GDM1 (cell line): ENCODE results near the gene GOPC.
"Not testable (repeated sequence)": the region's sequence is repeated elsewhere in the genome, so short reads cannot be mapped to it uniquely, and the experiment has no call there.

Source experiments
- DNase-seq: peaks from one replicate; lab custom pipeline; 2025; lab: John Stamatoyannopoulos, UW

GOPC gene

DNA sequence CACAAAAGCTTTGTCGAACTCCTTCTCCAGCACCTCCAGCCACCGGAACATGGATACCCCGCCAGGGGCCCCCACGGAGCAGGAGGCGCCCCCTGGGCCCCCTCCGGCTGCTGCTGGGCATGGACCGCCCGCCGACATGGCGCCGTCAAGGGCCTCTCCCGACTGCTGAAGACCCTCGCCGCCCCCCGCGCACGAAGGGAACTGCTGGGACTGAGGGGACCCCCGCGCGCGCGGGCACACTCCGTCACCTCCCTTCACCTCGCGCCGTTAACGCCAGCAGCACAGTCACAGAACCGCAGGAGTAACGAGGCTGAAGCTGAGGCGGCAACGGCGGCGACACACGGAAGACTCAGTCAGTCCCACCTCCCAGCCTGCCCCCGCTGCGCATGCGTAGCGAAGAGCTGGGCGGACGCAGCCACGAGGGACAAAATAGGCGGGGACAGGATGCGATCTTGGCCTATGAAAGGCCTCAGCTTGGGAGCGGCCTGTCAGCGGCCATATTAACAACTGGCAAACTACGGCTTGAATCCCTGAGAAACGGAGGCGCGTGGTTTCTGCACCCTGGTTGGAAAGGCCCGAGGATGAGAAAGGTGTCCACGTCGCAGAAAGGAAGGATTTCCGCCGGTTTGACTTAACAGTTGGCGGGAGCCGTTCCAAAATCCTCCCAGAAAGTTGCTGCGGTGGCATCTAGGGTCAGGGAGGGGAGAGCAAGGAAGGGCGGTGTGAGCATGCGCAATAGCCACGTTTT lies at the start of gene GOPC:
Gene GOPC, minus strand, starts transcription at position 361 of the 748 bp plus-strand sequence. Its CDS starts 223 bp downstream, at position 138.
- DNase-seq = peak; percentile 96

DNA sequence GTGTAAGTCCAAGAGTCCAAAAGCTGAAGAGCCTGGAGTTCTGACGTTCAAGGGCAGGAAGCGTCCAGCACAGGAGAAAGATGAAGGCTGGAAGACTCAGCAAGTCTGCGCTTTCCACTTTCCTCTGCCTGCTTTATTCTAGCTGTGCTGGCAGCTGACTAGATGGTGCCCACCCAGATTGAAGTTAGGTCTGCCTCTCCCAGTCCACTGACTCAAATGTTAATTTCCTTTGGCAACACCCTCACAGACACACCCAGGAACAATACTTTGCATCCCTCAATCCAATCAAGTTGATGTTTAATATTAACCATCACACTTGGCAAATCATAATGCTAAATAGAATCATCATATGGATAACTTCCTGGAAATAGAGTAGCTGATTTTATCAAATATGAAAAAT lies 49.7 kb upstream of the GOPC start:
- not testable (repeated sequence) for DNase-seq

DNA sequence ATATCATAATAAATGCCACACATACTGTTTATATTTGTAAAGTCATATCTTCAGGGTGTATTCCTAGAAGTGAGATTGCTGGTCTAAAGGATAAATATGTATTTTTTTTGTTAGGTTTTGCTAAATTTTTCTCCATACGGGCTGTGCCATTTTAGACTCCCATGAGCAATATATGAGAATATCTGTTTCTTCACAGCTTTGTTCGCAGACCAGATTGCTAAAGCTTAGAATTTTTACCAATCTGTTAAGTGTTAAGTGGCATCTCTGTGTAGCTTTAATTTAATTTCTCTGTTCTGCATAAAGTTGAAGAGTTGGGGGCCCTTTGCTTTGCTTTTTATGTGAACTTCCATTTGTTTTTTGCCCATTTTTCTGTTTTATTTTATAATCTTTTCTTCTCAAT lies 40.7 kb upstream of the GOPC start:
- DNase-seq = no peak

DNA sequence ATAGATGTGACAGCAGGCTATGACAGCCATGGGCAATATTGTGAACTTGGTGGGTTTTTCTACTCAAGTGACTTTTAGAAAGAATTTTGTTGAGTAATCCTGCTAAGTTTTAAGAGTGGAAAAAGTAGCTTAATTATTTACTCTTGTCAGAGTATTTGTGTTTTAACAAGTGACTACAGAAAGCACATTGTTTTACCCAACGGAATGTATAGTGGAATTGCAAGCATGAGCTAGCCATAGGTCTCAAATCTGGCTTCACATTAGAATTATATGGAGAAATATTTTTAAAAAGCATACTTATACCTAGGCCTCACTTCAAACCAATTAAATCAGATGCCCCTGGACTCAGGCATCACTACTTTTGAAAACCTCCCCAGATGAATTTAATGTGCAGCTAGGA lies 35.5 kb upstream of the GOPC start:
- no peak for DNase-seq

DNA sequence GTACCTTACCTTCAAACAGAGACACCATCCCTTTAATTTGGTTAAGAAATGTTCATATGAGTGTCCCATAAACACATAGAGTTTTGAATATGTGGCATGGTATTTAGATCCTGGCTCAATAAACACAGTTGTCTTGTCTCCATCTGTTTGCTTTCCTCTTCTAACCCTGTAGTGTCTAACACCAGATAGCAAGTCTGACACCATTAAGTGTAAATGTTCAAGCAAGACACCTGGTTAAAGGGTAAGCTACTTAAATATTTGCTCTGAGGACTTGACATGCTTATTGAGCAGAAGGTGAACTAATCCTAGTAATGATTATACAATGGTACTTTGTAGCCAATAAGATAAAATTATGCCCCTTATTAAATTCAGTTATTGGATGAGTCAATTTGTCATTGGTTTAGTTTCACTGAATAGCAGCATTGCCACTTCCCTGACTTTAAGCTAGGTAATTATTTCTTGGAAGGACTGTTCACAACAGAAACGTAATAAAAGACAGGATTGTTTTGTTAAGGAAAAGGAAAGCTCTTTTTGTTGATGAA lies 26.9 kb upstream of the GOPC start:
- DNase-seq = no peak

DNA sequence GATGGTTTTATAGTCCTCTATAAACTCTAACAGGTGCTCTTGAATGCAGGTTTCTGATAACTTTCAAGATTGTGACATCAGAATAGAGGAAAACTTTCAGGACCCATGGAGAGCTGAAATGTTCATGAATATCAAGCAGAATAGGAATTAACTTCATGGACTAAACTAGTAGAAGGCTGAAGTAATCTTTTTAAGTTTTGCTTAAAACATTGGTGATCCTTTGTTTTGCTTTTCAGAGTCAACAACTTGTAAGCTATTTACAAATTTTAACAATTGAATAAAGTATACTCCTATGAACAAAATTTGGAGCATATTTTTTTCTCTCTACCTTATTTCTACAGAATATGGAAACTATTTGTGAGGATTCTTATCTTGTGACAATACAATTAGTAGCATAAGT lies 25.2 kb upstream of the GOPC start:
- no peak for DNase-seq

DNA sequence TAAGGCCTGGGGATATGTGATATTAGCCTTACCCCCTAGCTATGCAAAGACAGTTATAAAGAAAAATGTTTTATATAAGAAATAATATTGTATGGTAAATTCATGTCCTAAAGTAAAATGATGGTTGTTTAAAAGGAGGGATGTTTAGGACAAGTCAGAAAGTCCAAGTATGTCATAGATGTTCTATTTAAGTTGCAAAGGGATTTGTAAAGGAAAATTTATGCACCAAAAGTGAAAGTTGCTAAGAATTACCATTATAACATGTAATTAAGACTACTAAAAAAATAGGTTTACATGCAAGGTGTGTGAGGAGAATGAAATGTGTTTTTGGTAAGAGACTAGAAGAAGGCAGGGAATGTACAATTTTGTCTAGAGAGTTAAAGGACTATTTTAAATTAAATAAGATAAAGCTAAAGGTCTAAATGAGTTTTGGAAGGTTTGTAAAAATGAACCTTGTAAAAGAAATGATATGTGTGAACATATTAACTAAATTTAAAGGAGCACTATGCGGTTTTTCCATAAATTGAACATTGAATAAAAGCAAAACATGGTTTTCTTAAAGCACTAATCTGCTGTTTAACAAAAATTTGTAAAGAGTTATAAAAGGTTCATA lies 22.7 kb upstream of the GOPC start:
- no peak for DNase-seq

DNA sequence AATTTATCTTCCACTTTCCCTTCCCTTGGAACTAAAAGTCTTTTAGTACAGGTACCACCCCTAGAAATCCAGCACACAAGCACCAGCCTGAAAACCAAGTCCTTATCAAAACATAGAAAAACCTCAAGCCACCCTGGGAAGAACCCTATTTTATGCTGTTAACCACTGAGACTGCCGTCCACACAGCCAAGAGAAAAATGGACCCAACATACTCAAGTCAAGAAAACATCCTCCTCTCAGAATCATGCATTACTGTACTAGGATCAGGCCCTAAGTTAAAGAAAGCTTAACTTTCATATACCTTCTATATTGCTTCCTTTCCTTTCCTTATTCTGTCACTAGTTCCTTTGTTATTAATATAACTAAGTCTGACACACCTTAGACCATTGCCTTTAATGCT lies 16.9 kb upstream of the GOPC start:
- DNase-seq = no peak

DNA sequence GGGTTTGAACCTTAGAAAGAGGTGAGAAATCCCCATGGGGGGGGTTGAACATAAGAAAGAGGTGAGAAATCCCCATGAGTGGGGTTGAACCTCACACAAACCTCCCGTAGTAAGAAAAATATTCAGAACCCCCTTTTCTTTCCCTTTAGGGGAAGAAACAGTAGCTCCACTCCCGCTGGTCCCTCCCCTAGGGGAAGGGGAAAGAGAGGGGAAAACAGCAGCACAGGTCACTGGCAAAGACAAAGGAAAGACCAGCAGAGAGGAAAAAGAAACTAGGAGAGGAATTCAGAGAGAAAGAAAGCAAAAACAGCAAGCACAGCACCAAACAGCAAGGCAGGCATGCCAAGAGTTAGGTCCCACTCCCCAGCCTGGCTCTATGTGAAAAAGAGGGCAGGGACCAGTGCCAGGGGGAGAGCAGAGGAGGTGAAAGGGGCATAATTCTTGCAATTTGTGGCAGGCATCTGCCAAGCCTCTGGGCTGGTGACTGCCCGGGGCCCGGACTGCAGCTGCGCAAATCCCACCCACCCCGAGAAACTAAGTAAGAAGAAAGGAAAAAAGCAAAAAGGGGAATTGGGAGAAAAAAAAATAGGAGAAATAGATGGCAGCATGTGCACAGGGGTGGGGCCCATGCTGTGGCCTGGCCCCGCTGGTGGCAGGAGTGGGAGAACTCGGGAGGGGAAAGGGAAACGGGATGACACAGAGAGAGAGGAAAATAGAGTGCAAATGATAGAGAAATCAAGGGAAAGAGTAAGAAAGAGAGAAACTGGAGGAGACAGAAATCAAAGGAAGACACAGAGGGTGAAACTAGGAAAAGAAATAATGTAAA lies 15.1 kb upstream of the GOPC start:
- DNase-seq = no peak

DNA sequence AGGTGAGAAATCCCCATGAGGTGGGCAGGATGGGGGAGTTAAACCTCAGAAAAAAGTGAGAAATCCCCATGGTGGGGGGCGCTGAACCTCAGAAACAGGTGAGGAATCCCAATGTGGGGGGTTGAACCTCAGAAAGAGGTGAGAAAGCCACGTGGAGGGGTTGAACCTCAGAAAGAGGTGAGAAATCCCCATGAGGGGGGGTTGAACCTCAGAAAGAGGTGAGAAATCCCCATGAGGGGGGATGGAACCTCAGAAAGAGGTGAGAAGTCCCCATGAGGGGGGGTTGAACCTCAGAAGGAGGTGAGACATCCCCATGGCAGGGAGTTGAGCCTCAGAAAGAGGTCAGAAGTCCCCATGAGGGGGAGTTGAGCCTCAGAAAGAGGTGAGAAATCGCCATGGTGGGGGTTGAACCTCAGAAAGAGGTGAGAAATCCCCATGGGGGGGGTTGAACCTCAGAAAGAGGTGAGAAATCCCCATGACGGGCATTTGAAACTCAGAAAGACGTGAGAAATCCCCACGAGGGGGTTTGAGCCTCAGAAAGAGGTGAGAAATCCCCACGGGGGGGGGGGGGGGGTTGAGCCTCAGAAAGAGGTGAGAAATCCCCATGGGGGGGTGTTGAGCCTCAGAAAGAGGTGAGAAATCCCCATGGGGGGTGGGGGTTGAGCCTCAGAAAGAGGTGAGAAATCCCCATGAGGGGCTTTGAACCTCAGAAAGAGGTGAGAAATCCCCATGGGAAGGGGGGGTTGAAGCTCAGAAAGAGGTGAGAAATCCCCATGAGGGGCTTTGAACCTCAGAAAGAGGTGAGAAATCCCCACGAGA lies 14.3 kb upstream of the GOPC start:
- DNase-seq = no peak

DNA sequence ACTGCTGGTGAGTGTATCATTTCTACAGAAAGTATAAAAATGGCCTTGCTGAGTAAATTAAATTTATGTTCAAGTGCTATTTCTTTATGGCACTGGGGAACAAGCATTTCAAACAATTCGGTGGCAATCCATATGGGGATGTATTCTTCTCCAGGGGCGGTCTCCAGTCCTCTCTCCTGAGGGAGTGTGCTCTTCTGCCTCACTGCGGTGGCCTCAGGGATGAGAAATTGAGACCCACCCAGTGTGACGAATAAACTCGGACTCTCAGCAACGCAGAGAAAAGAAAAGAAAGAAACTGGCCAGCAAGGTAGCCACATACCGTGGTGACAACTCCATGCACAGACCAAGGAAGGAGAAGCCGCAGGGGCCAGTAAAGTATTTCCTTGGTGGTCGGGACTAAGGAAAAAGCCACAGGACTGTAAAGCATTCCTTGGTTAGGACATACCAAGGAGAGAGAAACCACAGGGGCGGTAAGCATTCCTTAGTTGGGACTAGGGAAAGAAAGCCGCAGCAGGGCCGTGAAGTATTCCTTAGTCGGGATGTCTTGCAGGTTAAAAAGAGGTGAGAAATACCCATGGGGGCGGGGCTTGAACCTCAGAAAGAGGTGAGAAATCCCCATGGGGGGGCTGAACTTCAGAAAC lies 13.6 kb upstream of the GOPC start:
- no peak for DNase-seq

DNA sequence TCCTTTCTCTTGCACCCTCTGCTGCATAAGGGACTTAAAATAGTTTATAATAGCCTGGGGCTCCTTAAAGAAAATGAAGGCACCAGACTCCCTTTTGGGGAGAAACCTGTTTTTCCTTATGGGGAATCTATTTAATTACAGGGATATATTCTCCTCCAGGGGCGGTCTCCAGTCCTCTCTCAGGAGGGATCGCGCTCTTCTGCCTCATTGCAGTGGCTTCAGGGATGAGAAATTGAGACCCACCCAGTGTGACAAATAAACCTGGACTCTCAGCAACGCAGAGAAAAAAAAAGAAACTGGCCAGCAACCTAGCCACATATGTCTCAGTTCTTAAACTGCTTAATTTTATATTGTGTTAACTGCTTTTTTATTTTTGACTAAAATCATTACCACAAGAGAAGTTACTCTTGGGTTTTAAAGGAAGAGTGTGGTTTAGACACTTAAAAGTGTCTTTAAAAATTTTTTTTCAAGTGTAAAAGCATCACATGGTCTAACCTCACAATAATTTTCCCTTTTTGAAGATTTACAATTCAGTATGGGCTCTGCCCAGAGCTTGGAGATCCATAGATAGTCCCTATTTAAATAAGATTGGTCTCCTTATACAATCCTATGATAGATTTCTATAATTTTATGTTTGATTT lies 11.7 kb upstream of the GOPC start:
- no peak for DNase-seq

DNA sequence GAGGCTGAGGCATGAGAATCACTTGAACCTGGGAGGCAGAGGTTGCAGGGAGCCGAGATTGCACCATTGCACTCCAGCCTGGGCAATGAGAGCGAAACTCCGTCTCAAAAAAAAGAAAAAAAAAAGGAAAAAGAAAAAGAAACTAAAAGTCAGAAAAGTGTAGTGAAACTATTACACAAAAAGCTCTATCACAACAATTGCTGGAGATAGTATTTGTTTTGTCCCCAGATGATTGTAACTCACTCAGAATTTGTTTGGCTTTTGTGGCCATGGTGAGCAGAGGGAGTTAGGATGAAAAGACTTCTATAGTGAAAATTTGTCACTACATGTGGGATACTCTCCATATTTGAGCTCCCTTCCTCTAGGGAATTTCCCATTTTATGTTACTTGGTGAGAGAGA lies 5.2 kb upstream of the GOPC start:
- no peak for DNase-seq

DNA sequence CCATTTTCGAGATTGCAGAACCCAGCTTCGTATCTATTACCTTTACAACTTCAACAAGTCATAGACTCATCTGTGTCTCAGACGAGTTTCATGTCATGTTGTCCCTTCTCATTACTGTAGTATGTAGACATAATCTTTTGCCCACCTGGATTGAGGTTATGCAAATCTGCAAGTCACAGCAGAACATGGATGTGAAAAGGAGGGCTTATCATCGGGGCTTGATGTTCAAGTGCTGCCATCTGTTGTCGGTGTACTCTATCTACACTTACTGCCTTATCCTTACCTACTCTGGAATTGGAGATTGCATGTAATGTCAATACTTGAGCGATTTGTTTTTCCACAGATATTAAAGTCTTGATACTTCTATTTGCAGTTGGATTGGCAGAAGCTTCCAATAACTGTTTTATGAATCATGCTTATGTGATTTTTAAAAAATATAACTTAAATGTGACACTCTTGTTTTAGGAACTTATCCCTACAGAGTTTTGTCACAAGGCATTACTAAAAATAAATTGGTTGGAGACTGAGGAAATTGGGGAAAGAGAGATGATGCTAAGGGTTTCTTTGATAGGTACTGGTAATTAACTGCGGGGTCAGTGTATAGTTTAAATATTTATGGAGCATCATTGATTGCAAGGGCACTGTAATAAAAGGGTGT lies 3.0 kb upstream of the GOPC start:
- DNase-seq = peak; percentile 49

DNA sequence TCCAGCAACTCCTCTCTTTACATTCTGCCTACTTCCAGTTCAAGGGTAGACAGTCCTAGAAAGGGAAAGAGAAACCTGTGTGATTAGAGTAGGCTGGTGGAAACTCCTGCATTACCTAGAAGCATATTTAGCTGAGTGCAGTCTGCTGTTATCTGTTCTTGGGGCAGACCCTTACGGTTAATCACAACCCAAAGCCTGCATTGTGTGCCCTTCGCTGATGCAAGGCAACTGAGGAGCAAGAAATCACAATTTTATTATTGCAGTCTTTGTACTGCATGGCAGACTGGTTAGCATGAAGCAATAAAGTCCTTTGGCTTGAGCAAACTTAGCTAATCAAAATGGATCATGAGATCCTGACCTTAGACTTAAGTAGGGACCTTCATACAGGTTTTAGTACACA lies 1.5 kb upstream of the GOPC start:
- DNase-seq = no peak

DNA sequence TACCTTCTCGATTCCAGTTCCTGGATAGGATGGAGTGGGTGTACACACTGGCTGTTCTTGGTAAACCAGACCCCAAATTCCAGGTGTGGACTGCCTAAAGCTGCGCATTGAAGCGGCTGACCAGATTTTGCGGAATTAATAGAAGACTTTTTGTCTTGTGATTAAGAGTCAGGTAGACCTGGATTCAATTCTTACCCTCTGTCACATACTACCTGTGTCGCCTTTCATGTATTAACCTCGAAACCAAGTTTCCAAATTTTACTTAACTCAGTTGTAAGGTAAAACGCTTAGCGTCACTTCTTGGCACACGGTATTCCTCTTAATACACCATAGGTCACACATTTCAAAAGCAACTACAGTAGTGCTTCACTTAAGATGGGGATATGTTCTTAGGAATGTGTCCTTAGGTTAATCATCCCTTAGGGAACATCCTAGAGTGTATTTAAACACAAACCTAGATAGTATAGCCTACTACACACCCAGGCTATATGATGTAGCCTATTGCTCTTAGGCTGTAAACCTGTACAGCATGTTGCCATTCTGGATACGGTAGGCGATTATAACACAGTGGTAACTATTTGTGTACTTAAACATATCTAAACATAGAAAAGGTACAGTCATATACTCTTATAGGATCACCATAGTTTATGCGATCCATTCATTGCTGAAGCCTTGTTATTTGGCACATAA lies 733 bp upstream of the GOPC start:
- no peak for DNase-seq

DNA sequence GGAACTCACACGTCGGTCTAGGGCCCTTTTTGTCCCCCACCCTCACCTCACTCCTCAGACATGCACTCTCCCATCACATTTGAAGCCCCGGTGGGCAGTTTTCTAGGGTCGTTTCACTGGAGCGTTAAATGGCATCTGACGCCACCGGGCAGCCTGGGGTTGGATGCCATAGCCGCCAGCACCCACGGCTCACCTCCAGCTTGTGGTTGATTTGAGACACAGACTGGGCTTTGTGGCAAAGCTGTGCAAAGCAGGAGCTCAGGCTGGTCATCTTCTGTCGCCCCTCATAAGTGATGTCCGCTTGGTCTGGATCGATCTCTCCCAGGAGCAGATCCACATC lies 530 bp downstream of the GOPC start:
- DNase-seq = no peak

DNA sequence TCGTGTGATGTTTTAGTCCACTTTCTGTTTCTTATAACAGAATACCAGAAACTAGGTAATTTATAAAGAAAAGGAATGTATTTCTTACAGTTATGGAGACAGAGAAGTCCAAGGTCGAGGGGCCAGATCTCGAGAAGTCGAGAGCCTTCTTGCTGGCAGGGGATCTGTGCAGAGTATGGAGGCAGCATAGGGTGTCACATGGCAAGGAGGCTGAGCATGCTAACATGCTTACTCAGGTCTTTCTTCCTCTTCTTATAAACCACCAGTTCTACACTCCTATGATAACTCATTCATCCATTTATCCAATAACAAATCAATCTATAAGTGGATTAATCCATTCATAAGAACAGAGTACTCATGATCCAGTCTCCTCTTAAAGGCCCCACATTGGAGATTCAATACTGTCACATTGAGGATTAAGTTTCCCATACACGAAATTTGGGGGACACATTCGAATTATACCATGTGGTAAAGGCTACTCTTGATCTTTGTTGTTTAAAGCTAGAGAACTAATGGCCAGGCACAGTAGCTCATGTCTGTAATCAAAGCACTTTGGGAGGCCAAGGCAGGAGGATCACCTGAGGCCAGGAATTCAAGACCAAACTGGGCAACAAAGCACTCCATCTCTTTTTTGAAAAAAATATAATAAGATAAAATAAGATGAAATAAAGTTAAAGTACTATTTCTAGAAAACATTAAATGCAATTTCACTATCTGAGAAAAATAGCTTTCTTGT lies 2.1 kb downstream of the GOPC start:
- no peak for DNase-seq

DNA sequence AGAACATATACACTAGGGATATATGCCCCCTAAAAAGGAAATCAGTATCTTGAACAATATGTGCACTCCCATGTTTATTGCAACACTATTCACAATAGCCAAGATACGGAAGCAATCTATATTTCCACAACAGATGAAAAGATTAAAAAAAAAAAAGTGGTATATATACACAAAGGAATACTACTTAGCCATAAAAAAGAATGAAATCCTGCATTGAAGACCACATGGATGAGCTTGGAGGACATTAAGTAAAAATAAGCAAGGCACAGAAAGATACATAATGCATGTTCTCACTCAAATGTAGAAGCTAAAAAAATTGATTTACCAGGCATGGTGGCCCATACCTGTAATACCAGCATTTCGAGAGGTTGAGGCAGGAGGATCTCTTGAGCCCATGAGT lies 4.6 kb downstream of the GOPC start:
- no peak for DNase-seq
